ENCODE data around the gene ARMC9.
"Not testable (repeated sequence)": the region's sequence is repeated elsewhere in the genome, so short reads cannot be mapped to it uniquely, and the experiment has no call there.

ARMC9 gene

DNA sequence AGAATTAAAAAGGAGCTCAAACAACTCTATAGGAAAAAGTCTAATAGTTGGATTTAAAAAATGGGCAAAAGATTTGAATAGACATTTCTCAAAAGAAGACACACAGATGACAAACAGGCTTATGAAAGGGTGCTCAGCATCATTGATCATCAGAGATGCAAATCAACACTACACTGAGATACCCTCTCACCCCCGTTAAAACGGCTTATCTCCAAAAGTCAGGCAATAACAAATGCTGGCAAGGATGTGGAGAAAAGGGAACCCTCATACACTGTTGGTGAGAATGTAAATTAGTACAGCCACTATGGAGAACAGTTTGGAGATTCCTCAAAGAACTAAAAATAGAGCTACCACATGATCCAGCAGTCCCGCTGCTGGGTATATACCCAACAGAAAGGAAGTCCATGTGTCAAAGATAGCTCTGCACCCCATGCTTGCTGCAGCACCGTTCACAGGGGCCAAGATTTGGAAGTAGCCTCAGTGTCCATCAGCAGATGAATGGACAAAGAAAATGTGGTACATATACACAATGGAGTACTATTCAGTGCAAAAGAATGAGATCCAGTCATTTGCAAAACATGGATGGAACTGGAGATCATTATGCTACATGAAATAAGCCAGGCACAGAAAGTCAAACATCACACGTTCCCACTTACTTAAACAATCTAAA, 150.4 kb downstream of the ARMC9 start:
- H3K4me3 ChIP-seq (replicated peaks; ENCODE audit: low read depth, low read length): no peak overlapping the region
- DNase-seq (ENCODE audit: extremely low read depth, insufficient read length): no peak

DNA sequence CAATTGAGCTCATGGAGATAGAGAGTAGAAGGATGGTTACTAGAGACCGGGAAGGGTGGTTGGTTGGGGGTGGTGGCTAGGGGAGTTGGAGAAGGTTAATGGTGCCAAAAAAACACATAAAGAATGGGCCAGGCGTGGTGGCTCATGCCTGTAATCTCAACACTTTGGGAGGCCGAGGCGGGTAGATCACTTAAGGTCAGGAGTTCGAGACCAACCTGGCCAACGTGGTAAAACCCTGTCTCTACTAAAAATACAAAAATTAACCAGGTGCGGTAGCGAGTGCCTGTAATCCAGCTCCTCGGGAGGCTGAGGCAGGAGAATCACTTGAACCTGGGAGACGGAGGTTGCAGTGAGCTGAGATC, 150.9 kb downstream of the ARMC9 start:
- not testable (repeated sequence) for H3K27me3 ChIP-seq (replicated peaks; ENCODE audit: control insufficient read depth, insufficient read depth, low read length); H3K4me3 ChIP-seq (replicated peaks; ENCODE audit: low read depth, low read length); DNase-seq (ENCODE audit: extremely low read depth, insufficient read length); H3K36me3 ChIP-seq (ENCODE audit: control insufficient read depth, insufficient read depth, low read length)

More for the DNA sequence above, 150.4 kb downstream of the ARMC9 start:
- TF ChIP-seq, protein P1, sequence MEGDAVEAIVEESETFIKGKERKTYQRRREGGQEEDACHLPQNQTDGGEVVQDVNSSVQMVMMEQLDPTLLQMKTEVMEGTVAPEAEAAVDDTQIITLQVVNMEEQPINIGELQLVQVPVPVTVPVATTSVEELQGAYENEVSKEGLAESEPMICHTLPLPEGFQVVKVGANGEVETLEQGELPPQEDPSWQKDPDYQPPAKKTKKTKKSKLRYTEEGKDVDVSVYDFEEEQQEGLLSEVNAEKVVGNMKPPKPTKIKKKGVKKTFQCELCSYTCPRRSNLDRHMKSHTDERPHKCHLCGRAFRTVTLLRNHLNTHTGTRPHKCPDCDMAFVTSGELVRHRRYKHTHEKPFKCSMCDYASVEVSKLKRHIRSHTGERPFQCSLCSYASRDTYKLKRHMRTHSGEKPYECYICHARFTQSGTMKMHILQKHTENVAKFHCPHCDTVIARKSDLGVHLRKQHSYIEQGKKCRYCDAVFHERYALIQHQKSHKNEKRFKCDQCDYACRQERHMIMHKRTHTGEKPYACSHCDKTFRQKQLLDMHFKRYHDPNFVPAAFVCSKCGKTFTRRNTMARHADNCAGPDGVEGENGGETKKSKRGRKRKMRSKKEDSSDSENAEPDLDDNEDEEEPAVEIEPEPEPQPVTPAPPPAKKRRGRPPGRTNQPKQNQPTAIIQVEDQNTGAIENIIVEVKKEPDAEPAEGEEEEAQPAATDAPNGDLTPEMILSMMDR (IDR thresholded peaks at IDR 0.05; ENCODE audit: insufficient read depth, low read length, poor library complexity, severe bottlenecking): no peak
- Histone ChIP-seq H3K27me3 (replicated peaks; ENCODE audit: control insufficient read depth, insufficient read depth, low read length) (no peaks in the 10 kb centered on the region), H3K36me3 (ENCODE audit: control insufficient read depth, insufficient read depth, low read length) (no peaks in the 10 kb centered on the region)

DNA sequence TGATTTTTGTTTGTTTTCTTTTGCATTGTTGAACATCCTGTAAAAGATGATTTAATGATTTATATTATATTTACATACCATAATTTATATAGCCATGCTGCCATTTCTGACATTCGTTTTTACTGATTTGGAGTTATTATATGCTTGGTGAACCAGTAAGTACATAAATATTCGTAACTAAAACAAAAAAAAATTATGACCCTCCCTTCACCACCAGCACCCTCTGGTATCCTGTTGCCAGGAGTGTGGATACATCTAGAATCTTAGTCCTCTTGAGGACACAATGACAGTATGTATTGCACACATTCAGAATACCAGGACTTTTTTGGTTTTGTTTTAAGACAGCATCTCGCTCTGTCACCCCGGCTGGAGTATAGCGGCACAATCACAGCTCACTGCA, 153.2 kb downstream of the ARMC9 start:
- no peak for DNase-seq (ENCODE audit: extremely low read depth, insufficient read length)
- Histone ChIP-seq H3K4me3 (replicated peaks; ENCODE audit: low read depth, low read length) (no peak overlapping the region), H3K36me3 (ENCODE audit: control insufficient read depth, insufficient read depth, low read length) (no peaks in the 10 kb centered on the region), H3K27me3 (replicated peaks; ENCODE audit: control insufficient read depth, insufficient read depth, low read length) (no peaks in the 10 kb centered on the region)
- TF ChIP-seq, protein P1 (IDR thresholded peaks at IDR 0.05; ENCODE audit: insufficient read depth, low read length, poor library complexity, severe bottlenecking): no peak

DNA sequence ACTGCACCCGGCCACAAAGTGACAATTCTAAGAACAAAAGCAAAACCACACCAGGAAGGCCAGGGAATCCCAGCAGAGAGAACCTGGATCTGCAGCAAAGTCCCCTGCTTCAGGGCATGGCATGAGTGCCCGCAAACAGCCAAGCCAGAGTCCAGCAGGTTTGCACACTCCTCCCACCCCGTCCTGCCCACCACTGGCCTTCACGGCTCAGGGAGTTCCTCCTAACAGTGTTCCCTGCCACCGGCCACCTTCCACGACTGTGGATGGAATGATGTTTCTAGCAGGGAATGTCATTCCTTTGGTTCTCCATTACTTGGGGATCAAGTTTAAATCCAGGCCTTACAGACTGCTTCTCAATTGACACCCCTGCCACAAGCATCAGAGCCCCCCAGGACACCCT, 155.0 kb downstream of the ARMC9 start:
- DNase-seq (ENCODE audit: extremely low read depth, insufficient read length): no peak
- no peak overlapping the region for H3K4me3 ChIP-seq (replicated peaks; ENCODE audit: low read depth, low read length)
- no peaks in the 10 kb centered on the region for H3K36me3 ChIP-seq (ENCODE audit: control insufficient read depth, insufficient read depth, low read length)
- H3K27me3 ChIP-seq (replicated peaks; ENCODE audit: control insufficient read depth, insufficient read depth, low read length): no peaks in the 10 kb centered on the region
- TF ChIP-seq, protein P1 (IDR thresholded peaks at IDR 0.05; ENCODE audit: insufficient read depth, low read length, poor library complexity, severe bottlenecking): no peak

DNA sequence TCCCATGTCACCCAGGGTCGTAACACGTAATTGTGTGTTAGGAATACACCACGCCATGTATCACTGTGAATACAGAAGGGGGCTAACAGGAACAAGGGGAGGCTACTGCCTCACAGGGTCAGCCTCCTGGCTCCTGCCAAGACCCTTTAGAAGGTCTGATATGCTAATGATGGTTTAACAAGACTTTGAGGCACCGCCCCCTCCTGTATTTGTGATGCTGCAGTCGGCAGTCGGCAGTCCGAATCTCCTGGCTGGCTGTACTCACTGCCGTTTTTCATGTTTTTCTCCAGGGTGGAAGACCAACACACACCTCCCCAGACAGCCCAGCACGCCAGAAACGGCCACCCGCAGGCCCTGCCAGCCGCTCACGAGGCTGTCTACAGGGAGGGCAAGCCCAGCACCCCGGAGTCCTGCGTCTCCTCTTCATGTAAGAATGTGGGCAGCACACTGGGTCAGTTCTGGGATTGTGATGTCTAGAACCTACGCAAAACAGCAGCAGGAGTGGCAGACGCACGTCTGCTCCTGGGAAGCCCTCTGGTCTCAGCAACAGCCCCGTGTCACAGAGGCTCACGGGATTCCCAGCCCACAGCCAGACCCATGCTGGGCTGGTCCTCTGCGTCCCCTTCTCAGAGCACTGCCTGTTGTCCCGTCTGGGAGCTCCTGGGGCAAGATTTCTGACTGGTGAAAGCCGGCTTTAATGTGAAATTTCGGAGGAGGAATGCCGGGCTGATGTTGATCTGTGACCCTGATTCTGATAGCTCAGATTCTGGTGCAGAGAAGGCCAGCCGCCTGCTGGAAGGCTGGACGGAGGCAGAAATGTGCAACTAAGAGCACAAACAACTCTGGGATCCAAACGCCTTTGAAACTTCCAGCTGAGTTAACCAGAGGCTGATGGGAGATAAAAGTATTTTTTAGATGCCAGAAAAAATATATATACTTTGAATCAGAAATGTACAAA, 157.4 kb downstream of the ARMC9 start:
- DNase-seq (ENCODE audit: extremely low read depth, insufficient read length): no peak
- no peaks in the 10 kb centered on the region for H3K27me3 ChIP-seq (replicated peaks; ENCODE audit: control insufficient read depth, insufficient read depth, low read length)
- TF ChIP-seq, protein P1 (IDR thresholded peaks at IDR 0.05; ENCODE audit: insufficient read depth, low read length, poor library complexity, severe bottlenecking): no peak
- H3K4me3 ChIP-seq (replicated peaks; ENCODE audit: low read depth, low read length): no peak overlapping the region
- no peaks in the 10 kb centered on the region for H3K36me3 ChIP-seq (ENCODE audit: control insufficient read depth, insufficient read depth, low read length)

DNA sequence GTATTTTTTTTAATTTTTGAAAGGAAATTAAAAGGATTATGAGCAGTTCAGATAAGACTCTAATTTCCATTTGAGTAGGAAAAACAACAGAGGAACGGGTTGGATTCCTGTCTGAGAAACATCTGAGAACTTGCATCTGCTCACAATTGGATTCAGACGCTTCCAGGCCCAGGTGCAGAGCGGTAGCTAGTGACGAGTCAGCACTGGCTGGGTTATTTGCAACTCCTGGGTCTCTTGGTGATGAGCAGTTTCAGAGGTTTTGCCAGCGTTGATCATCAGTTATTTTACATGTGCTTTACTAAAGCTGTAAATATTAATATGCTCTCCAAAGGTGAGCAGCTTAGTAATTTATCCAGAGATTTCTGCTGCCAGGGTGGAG, 158.0 kb downstream of the ARMC9 start:
- Histone ChIP-seq H3K4me3 (replicated peaks; ENCODE audit: low read depth, low read length) (no peak overlapping the region), H3K27me3 (replicated peaks; ENCODE audit: control insufficient read depth, insufficient read depth, low read length) (no peaks in the 10 kb centered on the region), H3K36me3 (ENCODE audit: control insufficient read depth, insufficient read depth, low read length) (no peaks in the 10 kb centered on the region)
- no peak for DNase-seq (ENCODE audit: extremely low read depth, insufficient read length)
- TF ChIP-seq, protein P1 (IDR thresholded peaks at IDR 0.05; ENCODE audit: insufficient read depth, low read length, poor library complexity, severe bottlenecking): no peak

Measured in GM06990 (cell line).